Measurements from ENCODE around the gene STYK1. TPM values are rescaled to one million over a fixed set of nuclear protein-coding genes. Genes with fewer than 3 reads are reported as not detected.

The STYK1 gene, protein sequence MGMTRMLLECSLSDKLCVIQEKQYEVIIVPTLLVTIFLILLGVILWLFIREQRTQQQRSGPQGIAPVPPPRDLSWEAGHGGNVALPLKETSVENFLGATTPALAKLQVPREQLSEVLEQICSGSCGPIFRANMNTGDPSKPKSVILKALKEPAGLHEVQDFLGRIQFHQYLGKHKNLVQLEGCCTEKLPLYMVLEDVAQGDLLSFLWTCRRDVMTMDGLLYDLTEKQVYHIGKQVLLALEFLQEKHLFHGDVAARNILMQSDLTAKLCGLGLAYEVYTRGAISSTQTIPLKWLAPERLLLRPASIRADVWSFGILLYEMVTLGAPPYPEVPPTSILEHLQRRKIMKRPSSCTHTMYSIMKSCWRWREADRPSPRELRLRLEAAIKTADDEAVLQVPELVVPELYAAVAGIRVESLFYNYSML
- total RNA-seq (2014; rRNA removed; shearing (Covaris generic)) = 0.29 and 0.87 TPM in 2 replicates

GRCh38 chr12:10673659-10674384 lies at the start of gene STYK1:
Gene STYK1 (minus strand): TSS chr12:10674052. CDS start chr12:10634618, 39,434 bp downstream.

DNA sequence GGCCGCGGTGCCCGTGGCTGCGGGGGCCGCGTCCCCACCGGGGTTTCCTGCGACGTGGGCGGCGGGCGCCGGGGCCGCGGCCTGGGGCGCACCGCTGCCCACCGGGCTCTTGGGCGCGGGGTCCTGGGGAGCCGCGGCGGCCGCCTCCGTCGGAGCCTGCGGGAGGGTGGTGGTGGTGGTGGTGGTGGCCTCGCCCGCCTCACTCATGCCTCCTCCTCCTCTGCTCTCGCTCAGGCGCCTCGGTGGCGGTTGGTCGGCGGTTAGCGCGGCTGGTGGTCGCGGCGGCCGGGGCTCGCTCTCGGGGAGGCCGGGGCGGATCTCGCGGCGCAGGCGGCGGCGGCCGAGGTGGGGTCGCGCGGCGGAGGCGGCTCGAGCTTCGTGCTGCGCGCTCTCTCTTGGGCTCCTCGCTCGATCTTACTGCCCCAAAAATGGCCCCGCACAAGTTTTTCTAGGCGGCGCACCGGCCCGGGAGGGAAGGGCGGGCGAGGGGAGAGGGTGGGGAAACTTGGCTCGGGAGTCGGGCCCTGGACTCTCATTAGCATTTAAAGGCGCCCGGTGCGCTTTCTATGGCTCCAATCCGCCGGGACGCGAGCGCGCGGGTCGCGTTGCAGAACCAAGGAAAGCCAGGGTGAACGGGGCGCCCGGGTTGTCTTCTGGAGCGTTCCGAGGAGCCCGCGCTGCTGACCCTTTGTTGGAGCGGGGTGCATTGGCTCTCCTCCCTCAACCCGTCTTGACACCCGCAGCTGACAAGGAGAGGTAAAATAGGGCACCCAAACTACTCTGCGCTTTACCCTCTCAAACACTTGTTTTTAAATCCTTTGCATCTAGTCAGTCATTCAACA lies 49.3 kb upstream of the STYK1 start, which contains the start of gene YBX3:
Gene YBX3 (minus strand): TSS at position 419 of the 842 bp plus-strand sequence. CDS start 212 bp downstream, at position 207.

DNA sequence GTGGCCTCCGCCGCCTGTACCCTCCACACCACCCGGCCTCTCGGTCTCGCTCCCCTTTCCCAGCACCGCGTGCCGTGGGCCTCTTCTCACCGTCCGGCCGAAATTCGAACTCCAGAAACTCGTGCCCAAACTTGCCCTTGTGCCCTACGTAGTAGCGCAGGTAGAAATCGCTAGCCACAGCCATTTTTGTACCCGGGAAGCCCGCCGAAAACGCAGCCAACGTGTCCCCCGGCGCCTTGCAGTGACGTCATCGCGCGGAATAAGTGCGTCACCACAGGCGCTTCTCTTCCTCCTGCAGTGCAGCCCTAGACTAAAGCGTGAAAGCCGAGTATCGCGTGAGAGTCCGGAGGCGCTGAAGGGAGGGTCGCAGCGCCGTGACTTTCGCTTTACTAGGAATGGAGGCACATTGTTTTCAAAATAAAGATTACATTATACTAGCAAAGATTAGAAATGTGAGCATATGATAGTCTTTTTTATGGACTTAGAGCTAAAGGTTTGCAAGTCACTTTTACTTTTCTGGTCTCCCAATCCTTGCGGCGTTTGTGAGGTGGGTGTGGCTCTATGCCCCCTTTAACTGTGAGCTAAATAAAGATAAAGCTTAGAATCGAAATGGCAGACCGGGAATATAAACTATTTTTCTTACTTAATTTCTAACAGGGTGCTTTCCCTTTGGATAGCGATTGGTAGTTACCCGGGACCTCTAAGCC lies 60.4 kb downstream of the STYK1 start, which contains the start of gene MAGOHB:
Gene MAGOHB (minus strand): TSS at position 261 of the 707 bp plus-strand sequence. CDS start 77 bp downstream, at position 184.

Other genes starting within 250 kb of the STYK1 start
- gene KLRC2, start 238.0 kb downstream of the STYK1 start, total RNA-seq (2014; rRNA removed; shearing (Covaris generic)) = 1.3 TPM in 1 of 2 replicates, not detected in the other
- not detected in 2 replicates for gene KLRC1, start 220.7 kb downstream of the STYK1 start, total RNA-seq (2014; rRNA removed; shearing (Covaris generic))
- 0.57 and 2.8 TPM in 2 replicates for gene EIF2S3B, start 168.2 kb downstream of the STYK1 start, total RNA-seq (2014; rRNA removed; shearing (Covaris generic))
- 81.4 and 111 TPM in 2 replicates for gene MAGOHB, start 60.4 kb downstream of the STYK1 start, total RNA-seq (2014; rRNA removed; shearing (Covaris generic))
- 167 and 178 TPM in 2 replicates for gene YBX3, start 49.3 kb upstream of the STYK1 start, total RNA-seq (2014; rRNA removed; shearing (Covaris generic))
- not detected in 2 replicates for gene TAS2R7, start 128.6 kb upstream of the STYK1 start, total RNA-seq (2014; rRNA removed; shearing (Covaris generic))
- not detected in 2 replicates for gene TAS2R8, start 133.2 kb upstream of the STYK1 start, total RNA-seq (2014; rRNA removed; shearing (Covaris generic))
- gene TAS2R9, start 136.1 kb upstream of the STYK1 start, total RNA-seq (2014; rRNA removed; shearing (Covaris generic)) = not detected in 2 replicates
- gene TAS2R10, start 152.3 kb upstream of the STYK1 start, total RNA-seq (2014; rRNA removed; shearing (Covaris generic)) = 0.75 TPM in 1 of 2 replicates, not detected in the other
- gene PRR4, start 175.4 kb upstream of the STYK1 start, total RNA-seq (2014; rRNA removed; shearing (Covaris generic)) = 9.5 and 14.6 TPM in 2 replicates
- 6.1 and 15.7 TPM in 2 replicates for gene PRH1, start 210.2 kb upstream of the STYK1 start, total RNA-seq (2014; rRNA removed; shearing (Covaris generic))
- 0.24 and 0.79 TPM in 2 replicates for gene TAS2R13, start 235.5 kb upstream of the STYK1 start, total RNA-seq (2014; rRNA removed; shearing (Covaris generic))

All from A375 (cell line).